Activated CD8-positive, alpha-beta T cell treated with anti-CD3 and anti-CD28 coated beads for 36 hours (primary cell): ENCODE measurements around the gene BCKDHB. TPM values are rescaled to one million over a fixed set of nuclear protein-coding genes. Genes with fewer than 3 reads are reported as not detected.

Experiments used
- ATAC-seq: fragments of 200-7000 bp; cut with Tn5 transposase; one replicate; pipeline ENCODE4 v1.10.0; 2021; ENCODE audit warnings: mild to moderate bottlenecking, moderate library complexity
- CTCF ChIA-PET: fragments of 350-600 bp; sonication (Branson Sonifier 250); formaldehyde crosslinking; loops from one replicate; lab custom pipeline; 2021; ENCODE audit warnings: antibody characterized with exemption; lab: Charles Lee
- POLR2A ChIA-PET: fragments of 350-600 bp; sonication (Branson Sonifier 250); formaldehyde crosslinking; loops from one replicate; lab custom pipeline; 2021; ENCODE audit warnings: antibody characterized with exemption; lab: Charles Lee
- DNase-seq: peaks from one replicate; pipeline ENCODE4 v3.0.0-alpha.2; 2020
- H3K27ac Mint-ChIP-seq: one replicate; pipeline ENCODE4 v1.8.0; 2021; ENCODE audit warnings: mild to moderate bottlenecking, mixed read lengths
- H3K27me3 Mint-ChIP-seq: one replicate; pipeline ENCODE4 v1.8.0; 2021; ENCODE audit warnings: mixed read lengths
- H3K36me3 Mint-ChIP-seq: one replicate; pipeline ENCODE4 v1.8.0; 2021; ENCODE audit warnings: low read depth, mixed read lengths
- H3K4me1 Mint-ChIP-seq: one replicate; pipeline ENCODE4 v1.8.0; 2021; ENCODE audit warnings: low read depth, mixed read lengths
- H3K4me3 Mint-ChIP-seq: one replicate; pipeline ENCODE4 v1.8.0; 2021; ENCODE audit warnings: mild to moderate bottlenecking, moderate library complexity, mixed read lengths
- H3K9me3 Mint-ChIP-seq: one replicate; pipeline ENCODE4 v1.8.0; 2021; ENCODE audit warnings: mixed read lengths
- CTCF ChIP-seq: fragments of 200-600 bp; IDR thresholded peaks from one replicate; pipeline ENCODE4 v1.8.0; 2022; ENCODE audit warnings: antibody characterized with exemption, mild to moderate bottlenecking
- intact Hi-C: fragments of 100-400 bp; cut with micrococcal nuclease; formaldehyde crosslinking; loops from one replicate; pipeline ENCODE4 v1.10.0; 2022
- total RNA-seq, 2 experiments: library from RNA; stranded (reverse); gene quantifications; one replicate each; pipeline ENCODE4 v1.2.3, GENCODE V29; 2021

Gene BCKDHB
- total RNA-seq, 2 experiments from 2014 or later: 17.8 to 19.3 TPM

- peaks cover 8% of the 10 kb centered on the region for H3K4me1 Mint-ChIP-seq
- no peak for DNase-seq
- no peaks in the 10 kb centered on the region for H3K27me3 Mint-ChIP-seq
- no peak overlapping the region for H3K4me3 Mint-ChIP-seq
- ChIA-PET POLR2A (interaction anchor here (1.2 kb wide), 1 partner anchor 84 kb away, joined by 3 read pairs; no protein-coding TSS in a partner anchor), CTCF (interaction anchor here (1.2 to 2.0 kb wide), 7 partner anchors 11 to 123 kb away, joined by 3 to 20 read pairs (median 5); no protein-coding TSS in a partner anchor)
- intact Hi-C loops: no loop called here
- no peak overlapping the region for H3K27ac Mint-ChIP-seq
- H3K9me3 Mint-ChIP-seq: peaks cover 4% of the 10 kb centered on the region
- no peak for ATAC-seq
- H3K36me3 Mint-ChIP-seq: peaks cover 7% of the 10 kb centered on the region
- TF ChIP-seq CTCF: no peak
Observed at GRCh38 chr6:80215063-80215462, 108.6 kb downstream of the BCKDHB start.

- POLR2A ChIA-PET: interaction anchor here (0.7 kb wide), 1 partner anchor 460 kb away, joined by 5 read pairs; no protein-coding TSS in a partner anchor
Observed at GRCh38 chr6:80217794-80218193, 111.3 kb downstream of the BCKDHB start.

GRCh38 chr6:80223743-80224212, 117.3 kb downstream of the BCKDHB start:
- no peak for DNase-seq
- Mint-ChIP-seq H3K4me1 (no peaks in the 10 kb centered on the region), H3K36me3 (peaks cover 19% of the 10 kb centered on the region), H3K4me3 (no peak overlapping the region), H3K9me3 (peaks cover 4% of the 10 kb centered on the region), H3K27ac (no peak overlapping the region), H3K27me3 (no peaks in the 10 kb centered on the region)
- no peak for TF ChIP-seq CTCF
- no peak for ATAC-seq
- POLR2A ChIA-PET: no interaction called here
- intact Hi-C loops: no loop called here
- CTCF ChIA-PET: interaction anchor here (1.0 kb wide), 1 partner anchor 10 kb away, joined by 3 read pairs; no protein-coding TSS in a partner anchor

More at GRCh38 chr6:80217794-80218193, 111.3 kb downstream of the BCKDHB start:
- Mint-ChIP-seq H3K9me3 (peaks cover 4% of the 10 kb centered on the region), H3K27me3 (no peaks in the 10 kb centered on the region), H3K27ac (no peak overlapping the region), H3K36me3 (peaks cover 13% of the 10 kb centered on the region), H3K4me1 (no peaks in the 10 kb centered on the region), H3K4me3 (no peak overlapping the region)
- intact Hi-C loops: no loop called here
- CTCF ChIA-PET: no interaction called here
- no peak for TF ChIP-seq CTCF
- ATAC-seq: no peak
- DNase-seq: no peak

- CTCF ChIA-PET: no interaction called here
- no peak overlapping the region for H3K27ac Mint-ChIP-seq
- peaks cover 11% of the 10 kb centered on the region for H3K36me3 Mint-ChIP-seq
- POLR2A ChIA-PET: no interaction called here
- no peaks in the 10 kb centered on the region for H3K9me3 Mint-ChIP-seq
- no peak overlapping the region for H3K4me3 Mint-ChIP-seq
- ATAC-seq (no peak), DNase-seq (no peak)
- H3K4me1 Mint-ChIP-seq: no peaks in the 10 kb centered on the region
- no peaks in the 10 kb centered on the region for H3K27me3 Mint-ChIP-seq
- TF ChIP-seq CTCF: no peak
- intact Hi-C loops: no loop called here
Observed at GRCh38 chr6:80226151-80226550, 119.7 kb downstream of the BCKDHB start.

- H3K36me3 Mint-ChIP-seq: peaks cover 10% of the 10 kb centered on the region
- H3K27ac Mint-ChIP-seq: no peak overlapping the region
- no peaks in the 10 kb centered on the region for H3K9me3 Mint-ChIP-seq
- ChIA-PET CTCF (no interaction called here), POLR2A (no interaction called here)
- intact Hi-C loops: no loop called here
- H3K27me3 Mint-ChIP-seq: no peaks in the 10 kb centered on the region
- no peak for ATAC-seq
- H3K4me1 Mint-ChIP-seq: no peaks in the 10 kb centered on the region
- no peak for TF ChIP-seq CTCF
- no peak overlapping the region for H3K4me3 Mint-ChIP-seq
- DNase-seq: no peak
Observed at GRCh38 chr6:80226699-80227098, 120.2 kb downstream of the BCKDHB start.
